Kidney tubule cell (primary cell): ENCODE data around the gene ZCCHC3.

Experiments used
- DNase-seq: peaks from one replicate; pipeline ENCODE4 v3.0.0-alpha.2; 2018; ENCODE audit warnings: low spot score

ZCCHC3 gene

DNA sequence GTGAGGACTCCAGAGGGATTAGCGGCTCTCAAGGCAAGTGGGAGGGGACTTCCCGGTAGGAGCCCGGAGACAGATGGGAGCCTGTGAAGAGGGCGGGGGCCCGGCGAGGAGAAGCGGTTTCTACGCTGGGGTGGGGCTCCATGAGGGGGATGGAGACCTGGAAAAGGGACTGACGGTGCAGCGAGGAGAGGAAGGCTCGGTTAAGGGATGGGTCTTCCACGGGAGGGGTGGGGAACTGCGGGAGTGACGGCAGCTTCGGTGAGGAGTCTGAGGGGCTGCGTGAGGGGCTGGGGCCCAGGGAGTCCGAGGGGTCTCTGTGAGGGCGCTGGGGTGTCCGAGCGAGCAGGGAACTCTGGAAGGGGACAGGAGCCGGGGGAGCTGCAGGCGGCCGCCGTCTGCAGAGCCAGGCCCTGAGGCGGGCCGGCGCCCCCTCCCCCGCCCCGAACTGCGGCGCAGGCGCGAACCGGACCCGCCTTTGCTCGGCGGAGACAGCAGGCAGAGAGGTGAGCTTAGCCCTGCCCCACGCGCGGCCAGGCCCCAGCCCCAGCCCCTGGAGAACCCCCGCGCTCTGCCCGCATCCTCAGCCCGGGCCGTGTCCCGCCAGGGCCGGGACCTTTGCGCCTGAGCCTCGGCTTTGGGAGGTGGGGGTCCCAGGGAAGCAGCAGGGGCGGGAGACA is 49.4 kb downstream of the ZCCHC3 start, which contains the start of gene NRSN2:
NRSN2 (plus strand) TSS at position 472 of the 677 bp plus-strand sequence. CDS start 2,533 bp downstream, outside the sequence.
- peak; percentile 50 for DNase-seq

DNA sequence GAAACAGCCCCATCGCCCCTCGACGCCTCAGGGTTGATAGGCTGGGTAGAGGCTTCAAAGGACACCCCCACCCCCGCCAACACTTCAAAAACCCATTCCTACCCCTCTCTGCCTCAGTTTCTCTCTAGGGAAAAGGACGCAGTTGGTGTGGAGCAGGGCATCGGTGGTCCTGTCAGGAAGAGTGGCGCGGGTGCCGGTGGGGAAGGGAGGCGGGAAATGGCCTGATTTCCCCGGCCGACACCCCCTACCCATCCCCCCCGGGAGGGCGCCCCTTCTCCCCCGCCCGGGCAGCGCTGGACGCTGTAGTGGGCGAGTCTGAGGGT is 49.9 kb downstream of the ZCCHC3 start:
- no peak for DNase-seq

DNA sequence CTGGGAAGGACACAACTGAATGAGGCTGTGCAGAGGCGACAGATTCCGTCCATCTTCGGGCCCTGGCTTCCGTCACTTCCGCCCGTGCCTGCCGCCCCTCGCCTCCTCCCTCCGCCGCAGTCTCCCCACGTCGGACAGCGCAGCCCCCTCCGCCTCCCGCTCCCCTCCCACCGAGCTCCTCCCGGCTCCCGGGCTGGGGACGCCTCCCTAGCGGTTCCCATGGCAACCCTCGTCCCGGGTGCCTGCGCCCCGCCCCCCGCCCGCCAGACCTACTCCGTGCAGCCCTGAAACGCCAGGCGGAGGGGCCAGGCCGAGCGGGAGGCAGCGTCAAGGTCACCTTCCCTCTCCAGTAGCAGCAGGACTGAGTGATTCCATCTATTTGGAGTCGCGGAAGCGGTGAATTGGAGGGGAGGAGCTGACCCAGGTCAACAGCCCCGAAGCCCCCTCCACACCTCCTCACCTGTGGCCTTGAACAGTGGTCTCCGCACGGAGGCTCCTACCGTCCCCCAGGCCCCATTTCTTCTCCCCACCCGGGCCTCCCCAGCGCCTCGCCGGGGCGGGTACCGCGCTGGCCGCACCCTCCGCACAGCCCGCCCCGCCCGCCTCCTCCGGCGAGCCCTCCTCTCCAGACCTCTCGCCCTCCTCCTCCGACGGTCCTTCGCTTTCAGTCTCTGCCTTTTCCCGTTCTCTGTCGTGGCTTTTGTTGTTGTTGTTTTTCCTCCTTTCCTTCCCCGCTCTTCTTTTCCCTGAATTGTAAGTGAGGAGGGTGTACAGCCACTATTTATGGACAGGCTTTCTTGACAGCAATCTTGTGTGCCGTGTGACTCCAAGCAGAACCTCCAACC is 50.5 kb downstream of the ZCCHC3 start:
- DNase-seq, result peak; percentile 89

DNA sequence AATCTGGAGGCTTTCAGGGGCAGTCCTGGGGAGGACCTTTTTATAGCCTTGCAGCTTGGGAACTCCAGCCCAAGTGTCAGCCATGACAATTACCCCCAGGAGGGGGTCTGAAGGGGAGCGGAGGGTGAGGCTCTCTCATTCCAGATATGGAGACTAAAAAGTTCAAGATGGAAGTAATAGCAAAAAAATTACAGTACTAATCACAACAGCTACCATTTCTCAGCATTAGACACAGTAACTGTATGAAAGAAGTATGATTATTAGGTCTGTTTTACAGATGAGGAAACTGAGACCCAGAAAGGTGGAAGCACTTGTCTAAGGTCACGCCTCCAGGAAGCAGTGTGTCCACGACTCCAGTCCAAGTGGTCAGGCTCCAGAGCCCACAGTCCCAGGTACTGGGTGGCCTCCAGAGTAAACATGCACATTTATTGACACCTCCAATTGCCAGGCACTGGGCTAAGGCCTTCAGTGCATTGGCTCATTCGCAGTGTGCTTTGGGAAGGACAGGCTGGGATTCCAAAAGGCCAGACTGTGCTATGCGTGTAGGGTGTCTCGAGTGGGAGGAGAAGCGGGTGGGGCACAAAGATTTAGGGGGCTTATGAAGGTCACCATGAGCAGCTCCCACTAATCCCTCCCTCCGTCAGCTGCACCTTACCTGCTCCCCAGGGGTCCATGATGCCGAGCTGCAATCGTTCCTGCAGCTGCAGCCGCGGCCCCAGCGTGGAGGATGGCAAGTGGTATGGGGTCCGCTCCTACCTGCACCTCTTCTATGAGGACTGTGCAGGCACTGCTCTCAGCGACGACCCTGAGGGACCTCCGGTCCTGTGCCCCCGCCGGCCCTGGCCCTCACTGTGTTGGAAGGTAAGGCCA is 51.8 kb downstream of the ZCCHC3 start:
- DNase-seq, result no peak
